ENCODE results near the gene KIF13A. TPM values are rescaled to one million over a fixed set of nuclear protein-coding genes. Genes with fewer than 3 reads are reported as not detected.

KIF13A gene
- total and polyA plus RNA-seq, 9 of the 15 experiments (the other 6 are each of a cell fraction or from before 2014, with no cell fraction given), result 3.6 to 44.3 (median 29.7) TPM

- TF ChIP-seq CLOCK (CRISPR knock-in tag; IDR thresholded peaks at IDR 0.05; ENCODE audit: borderline replicate concordance) (no peak), CREB3 (tag; conservative IDR thresholded peaks at IDR 0.05; ENCODE audit: low read depth) (no peak), PTBP1 (IDR thresholded peaks at IDR 0.05; ENCODE audit: low read depth, low read length) (0 out of 2 replicates have a peak, but pooled peaks have one; percentile 67), ATF3 (IDR thresholded peaks at IDR 0.05) (peak; percentile 52; the same call in 1 of the 2 replicates), ATF3 (CRISPR knock-in tag; conservative IDR thresholded peaks at IDR 0.05) (0 out of 2 replicates have a peak, but pooled peaks have one; percentile 37), RERE (CRISPR knock-in tag; IDR thresholded peaks at IDR 0.05; ENCODE audit: borderline replicate concordance) (0 out of 2 replicates have a peak, but pooled peaks have one; percentile 57), KDM5B (IDR thresholded peaks at IDR 0.05; ENCODE audit: insufficient replicate concordance, low read depth, low read length) (peak; percentile 41), MAFK (IDR thresholded peaks at IDR 0.05; ENCODE audit: low read length) (no peak; the same call in 1 of the 2 replicates), ZBTB11 (CRISPR knock-in tag; IDR thresholded peaks at IDR 0.05) (peak in 1 of 3 experiments; percentile 92; a peak in 2 of 6 replicates), ZNF184 (CRISPR knock-in tag; IDR thresholded peaks at IDR 0.05) (no peak), ZKSCAN1 (IDR thresholded peaks at IDR 0.05; ENCODE audit: low read depth, low read length) (peak; percentile 38; the same call in 1 of the 2 replicates), SETDB1 (IDR thresholded peaks at IDR 0.05; ENCODE audit: low read length) (peak; percentile 87)
Observed at GRCh38 chr6:17962436-17963031, 24.9 kb downstream of the KIF13A start (continued).
